CD8-positive, alpha-beta memory T cell (primary cell): ENCODE measurements around the gene OPN4. TPM values are rescaled to one million over a fixed set of nuclear protein-coding genes. Genes with fewer than 3 reads are reported as not detected.
A peak's percentile ranks its signal among the peaks of the same experiment; 100 is the strongest.

Experiments
- CTCF ChIA-PET: fragments of 350-600 bp; sonication (Branson Sonifier 250); formaldehyde crosslinking; loops from one replicate; lab custom pipeline; 2021; ENCODE audit warnings: antibody characterized with exemption; lab: Charles Lee
- POLR2A ChIA-PET: fragments of 350-600 bp; sonication (Branson Sonifier 250); formaldehyde crosslinking; loops from one replicate; lab custom pipeline; 2021; ENCODE audit warnings: antibody characterized with exemption; lab: Charles Lee
- DNase-seq, 5 donors: peaks; one replicate each; pipeline versions ENCODE4 v3.0.0 to v3.0.0-alpha.2; 2020 to 2022; ENCODE audit warnings: mixed read lengths in 1 of 5
- H3K27ac ChIP-seq: one replicate; pipeline ENCODE4 v1.7.0; 2013; ENCODE audit warnings: low read depth, mild to moderate bottlenecking, low read length, moderate library complexity
- H3K27me3 ChIP-seq: 2 replicates; pipeline ENCODE4 v1.7.0; 2013; ENCODE audit warnings: low read length, mild to moderate bottlenecking; ENCODE audit not compliant: insufficient read depth, poor library complexity, severe bottlenecking
- H3K36me3 ChIP-seq: 2 replicates; pipeline ENCODE4 v1.7.0; 2013; ENCODE audit warnings: mild to moderate bottlenecking, low read length, moderate library complexity; ENCODE audit not compliant: insufficient read depth
- H3K4me1 ChIP-seq: 2 replicates; pipeline ENCODE4 v1.7.0; 2013; ENCODE audit warnings: mild to moderate bottlenecking, low read length, moderate library complexity; ENCODE audit not compliant: insufficient read depth
- H3K4me3 ChIP-seq: 2 replicates; pipeline ENCODE4 v1.7.0; 2013; ENCODE audit warnings: mild to moderate bottlenecking, low read length
- H3K9me3 ChIP-seq: 2 replicates; pipeline ENCODE4 v1.7.0; 2013; ENCODE audit warnings: mild to moderate bottlenecking, low read length
- H3K27ac Mint-ChIP-seq, 8 donors: one replicate each; pipeline ENCODE4 v1.8.0; 2020 to 2021; ENCODE audit warnings: mixed read lengths in 8 of 8, mild to moderate bottlenecking in 6 of 8, inconsistent platforms in 3 of 8, moderate library complexity in 3 of 8
- H3K27me3 Mint-ChIP-seq, 2 donors: one replicate each; pipeline ENCODE4 v1.8.0; 2020 to 2021; ENCODE audit warnings: mixed read lengths in 2 of 2, mild to moderate bottlenecking in 1 of 2, moderate library complexity in 1 of 2
- H3K36me3 Mint-ChIP-seq, 3 donors: one replicate each; pipeline ENCODE4 v1.8.0; 2020 to 2021; ENCODE audit warnings: mixed read lengths in 3 of 3, inconsistent platforms in 1 of 3, mild to moderate bottlenecking in 1 of 3
- H3K4me1 Mint-ChIP-seq, 3 donors: one replicate each; pipeline ENCODE4 v1.8.0; 2020 to 2021; ENCODE audit warnings: mixed read lengths in 3 of 3, inconsistent platforms in 1 of 3, mild to moderate bottlenecking in 1 of 3
- H3K4me3 Mint-ChIP-seq, 7 donors: one replicate each; pipeline ENCODE4 v1.8.0; 2020 to 2021; ENCODE audit warnings: mixed read lengths in 7 of 7, mild to moderate bottlenecking in 6 of 7, moderate library complexity in 4 of 7, inconsistent platforms in 2 of 7
- H3K9me3 Mint-ChIP-seq, 5 donors: one replicate each; pipeline ENCODE4 v1.8.0; 2020 to 2022; ENCODE audit warnings: mixed read lengths in 5 of 5, mild to moderate bottlenecking in 3 of 5, moderate library complexity in 2 of 5, inconsistent platforms in 1 of 5
- polyA plus RNA-seq: library from polyadenylated mRNA; unstranded; fragments of 300-500 nt; fragmentation: Illumina TruSeq; gene quantifications from one replicate; pipeline ENCODE4 v1.2.3, GENCODE V29; 2021
- total RNA-seq, 2 experiments: library from RNA; stranded (reverse); gene quantifications; one replicate each; pipeline ENCODE4 v1.2.3, GENCODE V29; 2021

Gene OPN4
- total and polyA plus RNA-seq, 3 experiments from 2014 or later = not detected

GRCh38 chr10:86661161-86662025, 7.0 kb downstream of the OPN4 start:
- DNase-seq = peak in 1 of 5 donors; percentile 21
- Histone ChIP-seq H3K4me1 (no peaks in the 10 kb centered on the region), H3K4me3 (no peak overlapping the region), H3K27ac (no peak overlapping the region), H3K9me3 (no peaks in the 10 kb centered on the region), H3K27me3 (no peaks in the 10 kb centered on the region), H3K36me3 (no peaks in the 10 kb centered on the region)
- ChIA-PET CTCF (no interaction called here), POLR2A (no interaction called here)
- no peak overlapping the region for H3K4me3 Mint-ChIP-seq
- no peaks in the 10 kb centered on the region for H3K4me1 Mint-ChIP-seq
- H3K27ac Mint-ChIP-seq = no peak overlapping the region
- H3K27me3 Mint-ChIP-seq = peaks cover 3 to 5% of the 10 kb centered on the region in 2 donors
- H3K9me3 Mint-ChIP-seq = no peaks in the 10 kb centered on the region
- no peaks in the 10 kb centered on the region for H3K36me3 Mint-ChIP-seq

GRCh38 chr10:86662186-86663045, 8.1 kb downstream of the OPN4 start:
- no peak overlapping the region for H3K27ac ChIP-seq
- no peaks in the 10 kb centered on the region for H3K27me3 ChIP-seq
- Mint-ChIP-seq H3K36me3 (no peaks in the 10 kb centered on the region), H3K27me3 (peaks cover 0 to 3% of the 10 kb centered on the region in 2 donors), H3K4me1 (no peaks in the 10 kb centered on the region), H3K9me3 (no peaks in the 10 kb centered on the region), H3K27ac (no peak overlapping the region), H3K4me3 (no peak overlapping the region)
- no peaks in the 10 kb centered on the region for H3K4me1 ChIP-seq
- H3K4me3 ChIP-seq = no peak overlapping the region
- H3K36me3 ChIP-seq = no peaks in the 10 kb centered on the region
- peak in 1 of 5 donors; percentile 36 for DNase-seq
- H3K9me3 ChIP-seq = no peaks in the 10 kb centered on the region
- ChIA-PET CTCF (no interaction called here), POLR2A (no interaction called here)

- Histone ChIP-seq H3K27ac (no peak overlapping the region), H3K4me3 (no peak overlapping the region), H3K9me3 (no peaks in the 10 kb centered on the region), H3K27me3 (no peaks in the 10 kb centered on the region), H3K4me1 (no peaks in the 10 kb centered on the region), H3K36me3 (no peaks in the 10 kb centered on the region)
- ChIA-PET POLR2A (no interaction called here), CTCF (no interaction called here)
- no peak for DNase-seq
- Mint-ChIP-seq H3K4me1 (no peaks in the 10 kb centered on the region), H3K27ac (no peak overlapping the region), H3K9me3 (no peaks in the 10 kb centered on the region), H3K27me3 (peaks cover 0 to 3% of the 10 kb centered on the region in 2 donors), H3K36me3 (no peaks in the 10 kb centered on the region), H3K4me3 (no peak overlapping the region)
Observed at GRCh38 chr10:86663046-86663345, 8.6 kb downstream of the OPN4 start.

- no peaks in the 10 kb centered on the region for H3K36me3 Mint-ChIP-seq
- ChIA-PET POLR2A (no interaction called here), CTCF (no interaction called here)
- no peaks in the 10 kb centered on the region for H3K27me3 ChIP-seq
- peaks cover 0 to 3% of the 10 kb centered on the region in 2 donors for H3K27me3 Mint-ChIP-seq
- H3K27ac ChIP-seq = no peak overlapping the region
- no peak for DNase-seq
- no peaks in the 10 kb centered on the region for H3K9me3 ChIP-seq
- no peak overlapping the region for H3K4me3 Mint-ChIP-seq
- no peaks in the 10 kb centered on the region for H3K4me1 ChIP-seq
- H3K27ac Mint-ChIP-seq = no peak overlapping the region
- no peaks in the 10 kb centered on the region for H3K4me1 Mint-ChIP-seq
- no peaks in the 10 kb centered on the region for H3K36me3 ChIP-seq
- H3K9me3 Mint-ChIP-seq = no peaks in the 10 kb centered on the region
- no peak overlapping the region for H3K4me3 ChIP-seq
Observed at GRCh38 chr10:86663576-86664339, 9.4 kb downstream of the OPN4 start.

- Histone ChIP-seq H3K4me1 (no peaks in the 10 kb centered on the region), H3K4me3 (no peak overlapping the region), H3K27me3 (no peaks in the 10 kb centered on the region), H3K36me3 (no peaks in the 10 kb centered on the region), H3K27ac (no peak overlapping the region), H3K9me3 (no peaks in the 10 kb centered on the region)
- H3K27me3 Mint-ChIP-seq = peaks cover 0 to 4% of the 10 kb centered on the region in 2 donors
- H3K36me3 Mint-ChIP-seq = no peaks in the 10 kb centered on the region
- DNase-seq = no peak
- no peak overlapping the region for H3K4me3 Mint-ChIP-seq
- CTCF ChIA-PET = no interaction called here
- no peaks in the 10 kb centered on the region for H3K4me1 Mint-ChIP-seq
- POLR2A ChIA-PET = no interaction called here
- H3K27ac Mint-ChIP-seq = no peak overlapping the region
- H3K9me3 Mint-ChIP-seq = no peaks in the 10 kb centered on the region
Observed at GRCh38 chr10:86664341-86665217, 10.2 kb downstream of the OPN4 start.

- H3K36me3 Mint-ChIP-seq = no peaks in the 10 kb centered on the region
- no peaks in the 10 kb centered on the region for H3K4me1 Mint-ChIP-seq
- Histone ChIP-seq H3K27me3 (no peaks in the 10 kb centered on the region), H3K36me3 (no peaks in the 10 kb centered on the region), H3K4me3 (no peak overlapping the region), H3K4me1 (no peaks in the 10 kb centered on the region), H3K9me3 (no peaks in the 10 kb centered on the region), H3K27ac (no peak overlapping the region)
- H3K9me3 Mint-ChIP-seq = no peaks in the 10 kb centered on the region
- no peak for DNase-seq
- CTCF ChIA-PET = no interaction called here
- H3K27ac Mint-ChIP-seq = no peak overlapping the region
- POLR2A ChIA-PET = no interaction called here
- no peak overlapping the region for H3K4me3 Mint-ChIP-seq
- peaks cover 0 to 6% of the 10 kb centered on the region in 2 donors for H3K27me3 Mint-ChIP-seq
Observed at GRCh38 chr10:86665218-86665607, 10.9 kb downstream of the OPN4 start.

- Mint-ChIP-seq H3K4me1 (no peaks in the 10 kb centered on the region), H3K27ac (no peak overlapping the region), H3K9me3 (no peaks in the 10 kb centered on the region), H3K27me3 (peaks cover 0 to 6% of the 10 kb centered on the region in 2 donors), H3K4me3 (no peak overlapping the region), H3K36me3 (no peaks in the 10 kb centered on the region)
- H3K27me3 ChIP-seq = no peaks in the 10 kb centered on the region
- DNase-seq = no peak
- H3K27ac ChIP-seq = no peak overlapping the region
- ChIA-PET POLR2A (no interaction called here), CTCF (no interaction called here)
- H3K36me3 ChIP-seq = no peaks in the 10 kb centered on the region
- H3K4me1 ChIP-seq = no peaks in the 10 kb centered on the region
- H3K4me3 ChIP-seq = no peak overlapping the region
- no peaks in the 10 kb centered on the region for H3K9me3 ChIP-seq
Observed at GRCh38 chr10:86665868-86666267, 11.5 kb downstream of the OPN4 start.
